MM.1S (cell line): ENCODE measurements around the gene RBBP6.

Source experiments
- DNase-seq: peaks from one replicate; pipeline ENCODE4 v3.0.0-alpha.2; 2015
- H2AFZ ChIP-seq: fragments of 300-600 bp; sonication (generic); 2 replicates; pipeline ENCODE4 v1.6.0; 2016; ENCODE audit warnings: antibody characterized with exemption, low read length
- H3F3A ChIP-seq: fragments of 300-600 bp; sonication (generic); 2 replicates; pipeline ENCODE4 v1.6.1; 2016; ENCODE audit warnings: mild to moderate bottlenecking, antibody characterized with exemption, low read length, moderate library complexity, mixed read lengths; ENCODE audit not compliant: insufficient read depth
- H3K27ac ChIP-seq: fragments of 300-600 bp; sonication (generic); 2 replicates; pipeline ENCODE4 v1.5.1; 2016; ENCODE audit warnings: mild to moderate bottlenecking, low read length
- H3K27me3 ChIP-seq: fragments of 300-600 bp; sonication (generic); replicated peaks from 2 replicates; pipeline ENCODE4 v1.6.0; 2016; ENCODE audit warnings: low read length; ENCODE audit not compliant: insufficient read depth
- H3K36me3 ChIP-seq: fragments of 300-600 bp; sonication (generic); replicated peaks from 2 replicates; pipeline ENCODE4 v1.6.1; 2016; ENCODE audit warnings: mild to moderate bottlenecking, low read length, mixed read lengths; ENCODE audit not compliant: insufficient read depth
- H3K4me1 ChIP-seq: fragments of 300-600 bp; sonication (generic); 2 replicates; pipeline ENCODE4 v1.6.1; 2016; ENCODE audit warnings: low read length, mixed read lengths
- H3K4me2 ChIP-seq: fragments of 300-600 bp; sonication (generic); 2 replicates; pipeline ENCODE4 v1.6.0; 2016; ENCODE audit warnings: low read depth, low read length
- H3K4me3 ChIP-seq: fragments of 300-600 bp; sonication (generic); 2 replicates; pipeline ENCODE4 v1.5.1; 2016; ENCODE audit warnings: low read length, mixed read lengths
- H3K79me2 ChIP-seq: fragments of 300-600 bp; sonication (generic); 2 replicates; pipeline ENCODE4 v1.6.1; 2016; ENCODE audit warnings: mixed run types, low read length, mixed read lengths
- H3K9ac ChIP-seq: fragments of 300-600 bp; sonication (generic); 2 replicates; pipeline ENCODE4 v1.6.1; 2016; ENCODE audit warnings: low read length, mixed read lengths
- H3K9me2 ChIP-seq: fragments of 300-600 bp; sonication (generic); replicated peaks from 2 replicates; pipeline ENCODE4 v1.6.1; 2016; ENCODE audit warnings: mild to moderate bottlenecking, low read length, mixed read lengths; ENCODE audit not compliant: insufficient read depth
- H3K9me3 ChIP-seq: fragments of 300-600 bp; sonication (generic); replicated peaks from 2 replicates; pipeline ENCODE4 v1.6.1; 2016; ENCODE audit warnings: mild to moderate bottlenecking, low read length, mixed read lengths; ENCODE audit not compliant: insufficient read depth
- H4K20me1 ChIP-seq: fragments of 300-600 bp; sonication (generic); 2 replicates; pipeline ENCODE4 v1.6.1; 2016; ENCODE audit warnings: mild to moderate bottlenecking, low read length, moderate library complexity, mixed read lengths; ENCODE audit not compliant: insufficient read depth
- EZH2 ChIP-seq: fragments of 300-600 bp; sonication (generic); optimal IDR thresholded peaks from 2 replicates; pipeline ENCODE3; 2017; ENCODE audit warnings: low read depth, mild to moderate bottlenecking, antibody characterized with exemption, low read length, mixed read lengths
- EZH2phosphoT487 ChIP-seq: fragments of 300-600 bp; sonication (generic); IDR thresholded peaks from 2 replicates; pipeline ENCODE4 v1.6.1; 2018; ENCODE audit warnings: antibody characterized with exemption, low read length
- TF ChIP-seq, protein P1 (sequence below): fragments of 300-600 bp; sonication (generic); IDR thresholded peaks from 2 replicates; pipeline ENCODE4 v1.5.1; 2016; ENCODE audit warnings: antibody characterized with exemption, low read length, mixed read lengths

RBBP6 gene

DNA sequence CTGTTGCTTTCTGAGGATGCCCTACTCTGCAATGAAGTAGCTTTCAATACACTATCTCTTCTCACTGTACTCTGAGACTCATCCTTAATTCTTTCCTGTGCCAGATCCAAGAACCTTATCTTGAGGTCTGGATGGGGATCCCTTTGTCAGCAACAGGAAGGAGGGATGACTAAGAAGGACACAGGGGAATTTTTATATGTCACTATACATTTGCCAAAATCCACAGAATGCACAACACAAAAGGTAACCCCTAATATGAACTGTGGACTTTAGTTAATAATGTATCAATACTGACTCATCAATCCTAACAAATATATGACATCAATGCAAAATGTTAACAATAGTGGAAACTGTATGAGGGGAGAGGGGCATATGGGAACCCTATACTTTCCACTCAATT, 4.7 kb upstream of the RBBP6 start:
- no peak overlapping the region for H3K9ac ChIP-seq

DNA sequence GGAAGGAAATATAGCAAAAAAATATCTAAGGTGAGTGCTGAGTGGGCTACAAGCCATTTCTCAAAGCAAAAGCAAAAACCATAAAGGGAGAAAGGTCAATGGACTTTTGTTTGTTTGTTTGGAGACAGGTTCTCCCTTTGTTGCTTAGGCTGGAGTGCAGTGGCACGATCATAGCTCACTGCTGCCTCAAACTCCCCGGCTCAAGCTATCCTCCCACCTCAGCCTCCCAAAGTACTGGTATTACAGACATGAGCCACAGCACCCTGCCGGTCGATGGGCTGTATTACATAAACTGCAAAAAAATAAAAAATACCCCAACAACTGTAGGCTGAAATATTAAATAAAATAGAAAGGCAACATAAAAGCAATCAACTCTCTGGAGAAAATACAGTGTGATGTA, 3.5 kb upstream of the RBBP6 start:
- Histone ChIP-seq H3K27me3 (no peaks in the 10 kb centered on the region), H3K36me3 (no peaks in the 10 kb centered on the region), H3K9me2 (no peaks in the 10 kb centered on the region), H3K4me2 (no peak overlapping the region), H3K9ac (no peak overlapping the region), H3K27ac (no peak overlapping the region), H3K4me3 (no peak overlapping the region), H2AFZ (no peak overlapping the region), H3K9me3 (no peaks in the 10 kb centered on the region), H3K79me2 (peaks cover 14% of the 10 kb centered on the region), H3F3A (peaks cover 9% of the 10 kb centered on the region), H4K20me1 (no peaks in the 10 kb centered on the region), H3K4me1 (0 out of 2 replicates have a peak, but pooled peaks cover 4% of the 10 kb centered on the region)
- no peak for DNase-seq
- no peak for TF ChIP-seq EZH2
- TF ChIP-seq, protein P1, sequence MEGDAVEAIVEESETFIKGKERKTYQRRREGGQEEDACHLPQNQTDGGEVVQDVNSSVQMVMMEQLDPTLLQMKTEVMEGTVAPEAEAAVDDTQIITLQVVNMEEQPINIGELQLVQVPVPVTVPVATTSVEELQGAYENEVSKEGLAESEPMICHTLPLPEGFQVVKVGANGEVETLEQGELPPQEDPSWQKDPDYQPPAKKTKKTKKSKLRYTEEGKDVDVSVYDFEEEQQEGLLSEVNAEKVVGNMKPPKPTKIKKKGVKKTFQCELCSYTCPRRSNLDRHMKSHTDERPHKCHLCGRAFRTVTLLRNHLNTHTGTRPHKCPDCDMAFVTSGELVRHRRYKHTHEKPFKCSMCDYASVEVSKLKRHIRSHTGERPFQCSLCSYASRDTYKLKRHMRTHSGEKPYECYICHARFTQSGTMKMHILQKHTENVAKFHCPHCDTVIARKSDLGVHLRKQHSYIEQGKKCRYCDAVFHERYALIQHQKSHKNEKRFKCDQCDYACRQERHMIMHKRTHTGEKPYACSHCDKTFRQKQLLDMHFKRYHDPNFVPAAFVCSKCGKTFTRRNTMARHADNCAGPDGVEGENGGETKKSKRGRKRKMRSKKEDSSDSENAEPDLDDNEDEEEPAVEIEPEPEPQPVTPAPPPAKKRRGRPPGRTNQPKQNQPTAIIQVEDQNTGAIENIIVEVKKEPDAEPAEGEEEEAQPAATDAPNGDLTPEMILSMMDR = peak; percentile 37
- no peak for TF ChIP-seq EZH2phosphoT487

More for the DNA sequence above, 4.7 kb upstream of the RBBP6 start:
- no peaks in the 10 kb centered on the region for H4K20me1 ChIP-seq
- no peak overlapping the region for H3K4me3 ChIP-seq
- H3K79me2 ChIP-seq = peaks cover 2% of the 10 kb centered on the region
- H3K27ac ChIP-seq = no peak overlapping the region
- H3K4me2 ChIP-seq = no peak overlapping the region
- no peaks in the 10 kb centered on the region for H3K36me3 ChIP-seq
- no peaks in the 10 kb centered on the region for H3K27me3 ChIP-seq
- TF ChIP-seq, protein P1 = no peak
- TF ChIP-seq EZH2 (no peak), EZH2phosphoT487 (no peak)
- H3K4me1 ChIP-seq = 0 out of 2 replicates have a peak, but pooled peaks cover 4% of the 10 kb centered on the region
- H3K9me3 ChIP-seq = no peaks in the 10 kb centered on the region
- H3F3A ChIP-seq = no peaks in the 10 kb centered on the region
- no peak overlapping the region for H2AFZ ChIP-seq
- no peaks in the 10 kb centered on the region for H3K9me2 ChIP-seq
- no peak for DNase-seq

DNA sequence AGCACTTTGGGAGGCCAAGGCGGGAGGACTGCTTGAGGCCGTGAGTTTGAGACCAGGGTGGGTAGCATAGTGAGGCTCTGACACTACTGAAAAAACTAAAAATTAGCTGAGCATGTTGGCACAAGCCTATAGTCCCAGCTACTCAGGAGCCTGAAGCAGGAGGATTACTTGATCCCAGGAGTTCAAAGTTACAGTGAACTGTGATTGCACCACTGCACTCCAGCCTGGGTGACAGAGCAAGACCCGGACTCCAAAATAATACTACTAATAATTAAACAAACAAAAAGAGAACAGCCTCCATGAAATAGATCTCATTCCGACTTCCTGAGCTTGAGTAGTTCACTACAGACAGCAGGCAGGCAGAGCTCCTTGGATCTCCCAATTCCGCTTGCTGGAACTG, 2.7 kb upstream of the RBBP6 start:
- no peak overlapping the region for H3K4me2 ChIP-seq
- H3K9me2 ChIP-seq = no peaks in the 10 kb centered on the region
- peaks cover 15% of the 10 kb centered on the region for H3F3A ChIP-seq
- H3K9me3 ChIP-seq = no peaks in the 10 kb centered on the region
- H3K27ac ChIP-seq = no peak overlapping the region
- no peak overlapping the region for H3K4me3 ChIP-seq
- H3K27me3 ChIP-seq = no peaks in the 10 kb centered on the region
- no peak for DNase-seq
- H3K36me3 ChIP-seq = no peaks in the 10 kb centered on the region
- H3K4me1 ChIP-seq = 0 out of 2 replicates have a peak, but pooled peaks cover 4% of the 10 kb centered on the region
- no peak for TF ChIP-seq EZH2
- TF ChIP-seq, protein P1 = no peak
- TF ChIP-seq EZH2phosphoT487 = no peak
- 0 out of 2 replicates have a peak, but pooled peaks cover 2% of the 10 kb centered on the region for H4K20me1 ChIP-seq
- no peak overlapping the region for H3K9ac ChIP-seq
- peaks cover 23% of the 10 kb centered on the region for H3K79me2 ChIP-seq
- H2AFZ ChIP-seq = no peak overlapping the region
